Colonic mucosa (tissue), 4 donors: ENCODE results near the gene SLC27A5. TPM values are rescaled to one million over a fixed set of nuclear protein-coding genes. Genes with fewer than 3 reads are reported as not detected.
A peak's percentile ranks its signal among the peaks of the same experiment; 100 is the strongest.
"Not testable (repeated sequence)": the region's sequence is repeated elsewhere in the genome, so short reads cannot be mapped to it uniquely, and the experiment has no call there.

ENCODE experiments used
- DNase-seq: peaks from one replicate; pipeline ENCODE4 v3.0.0-alpha.2; 2020
- H3K27ac ChIP-seq: fragments of 200-600 bp; one replicate; pipeline ENCODE4 v1.8.0; 2021
- H3K27me3 ChIP-seq: fragments of 200-600 bp; one replicate; pipeline ENCODE4 v1.8.0; 2021
- H3K36me3 ChIP-seq: fragments of 200-600 bp; one replicate; pipeline ENCODE4 v1.8.0; 2021
- H3K4me1 ChIP-seq: fragments of 200-600 bp; one replicate; pipeline ENCODE4 v1.8.0; 2021; ENCODE audit warnings: mild to moderate bottlenecking
- H3K4me3 ChIP-seq: fragments of 200-600 bp; one replicate; pipeline ENCODE4 v1.8.0; 2021
- H3K9ac ChIP-seq, 2 donors: one replicate each; pipeline ENCODE4 v1.7.0; 2013; ENCODE audit warnings: control low read depth in 2 of 2, low read depth in 2 of 2, low read length in 2 of 2
- H3K9me3 ChIP-seq: fragments of 200-600 bp; one replicate; pipeline ENCODE4 v1.8.0; 2021
- intact Hi-C: fragments of 100-400 bp; cut with DNase I; formaldehyde crosslinking; loops from one replicate; pipeline ENCODE4 v1.14.1; 2022
- total RNA-seq, 2 donors: library from RNA; stranded (reverse); fragmentation: NEBNext Ultra II Directional in 1 of 2; extraction: Animal tissue kit (Norgen Biotek cat#: 25700) in 1 of 2; gene quantifications; one replicate each; pipeline ENCODE4 v1.2.1, GENCODE V29; 2021
- TF ChIP-seq, protein P1 (sequence below): fragments of 200-600 bp; IDR thresholded peaks from one replicate; pipeline ENCODE4 v1.8.0; 2022; ENCODE audit warnings: antibody characterized with exemption, mild to moderate bottlenecking
- donor health status: healthy.
- donor health status: DM: no; HTN: no; CAD: no.
- donor health status: DM: no; HTN: no; CAD: no.

SLC27A5 gene
- total RNA-seq, 2 donors from 2014 or later = 3.7 to 8.7 TPM

DNA sequence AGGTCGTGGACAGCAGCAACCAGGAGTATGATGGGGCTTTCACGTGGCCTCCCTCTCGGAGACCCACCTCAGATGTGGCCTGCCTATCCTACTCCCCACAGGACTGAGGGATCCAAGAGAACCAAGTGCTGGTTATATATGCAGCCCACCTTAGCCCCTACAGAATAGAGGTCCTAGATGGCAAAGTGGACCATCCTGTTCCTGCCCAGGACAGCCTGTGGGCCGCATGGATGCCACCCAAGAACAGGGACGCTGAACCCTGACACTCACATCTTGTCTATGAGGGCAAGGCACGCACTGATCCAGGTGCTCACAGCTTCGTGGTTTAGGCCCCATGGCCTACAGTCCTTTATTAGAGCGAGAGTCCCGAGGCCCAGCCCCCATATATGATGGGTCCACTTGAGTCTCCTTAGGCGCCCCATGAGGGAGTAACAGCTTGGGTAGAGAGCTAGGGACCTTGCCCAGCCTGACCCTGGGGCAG is 1.5 kb upstream of the SLC27A5 start:
- H3K4me1 ChIP-seq = peaks cover 5% of the 10 kb centered on the region
- peaks cover 6% of the 10 kb centered on the region for H3K36me3 ChIP-seq
- H3K9ac ChIP-seq = peak overlapping the region in 1 of 2 donors; percentile 34
- H3K4me3 ChIP-seq = no peak overlapping the region
- intact Hi-C loops = no loop called here
- no peak for DNase-seq
- no peaks in the 10 kb centered on the region for H3K9me3 ChIP-seq
- H3K27ac ChIP-seq = no peak overlapping the region
- TF ChIP-seq, protein P1, sequence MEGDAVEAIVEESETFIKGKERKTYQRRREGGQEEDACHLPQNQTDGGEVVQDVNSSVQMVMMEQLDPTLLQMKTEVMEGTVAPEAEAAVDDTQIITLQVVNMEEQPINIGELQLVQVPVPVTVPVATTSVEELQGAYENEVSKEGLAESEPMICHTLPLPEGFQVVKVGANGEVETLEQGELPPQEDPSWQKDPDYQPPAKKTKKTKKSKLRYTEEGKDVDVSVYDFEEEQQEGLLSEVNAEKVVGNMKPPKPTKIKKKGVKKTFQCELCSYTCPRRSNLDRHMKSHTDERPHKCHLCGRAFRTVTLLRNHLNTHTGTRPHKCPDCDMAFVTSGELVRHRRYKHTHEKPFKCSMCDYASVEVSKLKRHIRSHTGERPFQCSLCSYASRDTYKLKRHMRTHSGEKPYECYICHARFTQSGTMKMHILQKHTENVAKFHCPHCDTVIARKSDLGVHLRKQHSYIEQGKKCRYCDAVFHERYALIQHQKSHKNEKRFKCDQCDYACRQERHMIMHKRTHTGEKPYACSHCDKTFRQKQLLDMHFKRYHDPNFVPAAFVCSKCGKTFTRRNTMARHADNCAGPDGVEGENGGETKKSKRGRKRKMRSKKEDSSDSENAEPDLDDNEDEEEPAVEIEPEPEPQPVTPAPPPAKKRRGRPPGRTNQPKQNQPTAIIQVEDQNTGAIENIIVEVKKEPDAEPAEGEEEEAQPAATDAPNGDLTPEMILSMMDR = no peak
- H3K27me3 ChIP-seq = no peaks in the 10 kb centered on the region

DNA sequence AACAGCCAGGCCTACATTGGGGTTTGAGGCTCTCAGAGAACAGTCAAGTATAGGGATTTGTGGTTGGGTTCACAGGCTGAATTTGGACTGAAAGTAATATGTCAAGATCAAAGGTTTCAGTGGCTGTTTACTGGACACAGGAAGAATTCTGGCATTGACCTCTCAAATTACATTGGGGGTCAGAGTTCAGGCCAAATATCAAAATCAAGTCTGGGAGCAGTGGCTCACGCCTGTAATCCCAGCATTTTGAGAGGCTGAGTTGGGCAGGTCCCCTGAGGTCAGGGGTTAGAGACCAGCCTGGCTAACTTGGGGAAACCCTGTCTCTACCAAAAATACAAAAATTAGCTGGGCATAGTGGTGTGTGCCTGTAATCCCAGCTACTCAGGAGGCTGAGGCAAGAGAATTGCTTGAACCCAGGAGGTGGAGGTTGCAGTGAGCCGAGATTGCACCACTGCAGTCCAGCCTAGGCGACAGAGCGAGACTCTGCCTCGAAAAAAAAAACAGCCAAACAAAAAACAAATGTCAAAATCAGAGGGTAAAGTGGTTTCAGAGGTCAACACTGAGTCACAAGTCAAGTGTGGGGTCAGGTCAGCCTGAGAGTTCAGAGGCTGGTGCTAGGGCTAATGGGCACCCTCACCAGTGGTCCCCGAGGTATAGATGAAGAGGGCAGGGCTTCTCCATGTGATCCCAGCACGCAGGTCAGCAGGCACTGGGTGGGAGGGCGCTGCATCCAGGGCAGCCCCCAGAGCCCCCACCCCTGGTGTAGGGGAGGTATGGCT is 1.5 kb downstream of the SLC27A5 start:
- no peaks in the 10 kb centered on the region for H3K27me3 ChIP-seq
- H3K4me3 ChIP-seq = no peak overlapping the region
- TF ChIP-seq, protein P1 = no peak
- H3K27ac ChIP-seq = no peak overlapping the region
- no peak overlapping the region for H3K9ac ChIP-seq
- H3K9me3 ChIP-seq = no peaks in the 10 kb centered on the region
- H3K4me1 ChIP-seq = no peaks in the 10 kb centered on the region
- H3K36me3 ChIP-seq = no peaks in the 10 kb centered on the region
- no peak for DNase-seq
- intact Hi-C loops = no loop called here

GRCh38 chr19:58509731-58510083 is 2.1 kb downstream of the SLC27A5 start:
- Histone ChIP-seq H3K4me1 (no peaks in the 10 kb centered on the region), H3K36me3 (no peaks in the 10 kb centered on the region), H3K9ac (no peak overlapping the region), H3K27me3 (no peaks in the 10 kb centered on the region), H3K9me3 (no peaks in the 10 kb centered on the region), H3K4me3 (no peak overlapping the region), H3K27ac (no peak overlapping the region)
- intact Hi-C loops = no loop called here
- TF ChIP-seq, protein P1 = no peak
- no peak for DNase-seq

GRCh38 chr19:58507602-58508223 is 4.1 kb downstream of the SLC27A5 start:
- H3K27me3 ChIP-seq, H3K9ac ChIP-seq, H3K9me3 ChIP-seq, DNase-seq, H3K36me3 ChIP-seq, intact Hi-C loops, H3K4me1 ChIP-seq, H3K4me3 ChIP-seq, H3K27ac ChIP-seq: not testable (repeated sequence)

DNA sequence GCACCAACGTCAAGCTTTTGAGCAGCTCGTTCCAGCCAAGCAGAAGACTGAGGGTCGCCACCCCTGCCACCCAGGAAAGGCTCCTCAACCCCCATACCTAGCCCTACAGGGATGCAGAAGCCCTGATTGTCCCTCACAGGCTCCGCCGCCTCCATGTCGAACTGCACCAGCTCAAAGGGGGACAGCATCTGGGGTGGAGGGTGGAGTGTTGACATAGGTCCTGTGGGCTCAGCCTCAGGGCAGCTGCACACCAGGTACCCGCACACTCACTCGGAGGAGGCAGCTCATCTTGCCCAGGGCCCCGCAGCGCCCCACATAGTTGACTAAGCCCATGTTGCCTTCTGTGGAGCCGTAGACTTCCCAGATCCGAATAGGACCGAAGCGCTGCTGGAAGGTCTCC is 11.6 kb downstream of the SLC27A5 start:
- Histone ChIP-seq H3K9ac (no peak overlapping the region), H3K27me3 (no peaks in the 10 kb centered on the region), H3K27ac (no peak overlapping the region), H3K36me3 (no peaks in the 10 kb centered on the region), H3K4me3 (no peak overlapping the region), H3K4me1 (no peaks in the 10 kb centered on the region), H3K9me3 (no peaks in the 10 kb centered on the region)
- intact Hi-C loops = no loop called here
- TF ChIP-seq, protein P1 = no peak
- no peak for DNase-seq
